ENCODE results near the gene NOCT.
A peak's percentile ranks its signal among the peaks of the same experiment; 100 is the strongest.
"Not testable (repeated sequence)": the region's sequence is repeated elsewhere in the genome, so short reads cannot be mapped to it uniquely, and the experiment has no call there.

The NOCT gene

GRCh38 chr4:139011225-139011950 lies 4.2 kb upstream of the NOCT start:
- DNase-seq = no peak

DNA sequence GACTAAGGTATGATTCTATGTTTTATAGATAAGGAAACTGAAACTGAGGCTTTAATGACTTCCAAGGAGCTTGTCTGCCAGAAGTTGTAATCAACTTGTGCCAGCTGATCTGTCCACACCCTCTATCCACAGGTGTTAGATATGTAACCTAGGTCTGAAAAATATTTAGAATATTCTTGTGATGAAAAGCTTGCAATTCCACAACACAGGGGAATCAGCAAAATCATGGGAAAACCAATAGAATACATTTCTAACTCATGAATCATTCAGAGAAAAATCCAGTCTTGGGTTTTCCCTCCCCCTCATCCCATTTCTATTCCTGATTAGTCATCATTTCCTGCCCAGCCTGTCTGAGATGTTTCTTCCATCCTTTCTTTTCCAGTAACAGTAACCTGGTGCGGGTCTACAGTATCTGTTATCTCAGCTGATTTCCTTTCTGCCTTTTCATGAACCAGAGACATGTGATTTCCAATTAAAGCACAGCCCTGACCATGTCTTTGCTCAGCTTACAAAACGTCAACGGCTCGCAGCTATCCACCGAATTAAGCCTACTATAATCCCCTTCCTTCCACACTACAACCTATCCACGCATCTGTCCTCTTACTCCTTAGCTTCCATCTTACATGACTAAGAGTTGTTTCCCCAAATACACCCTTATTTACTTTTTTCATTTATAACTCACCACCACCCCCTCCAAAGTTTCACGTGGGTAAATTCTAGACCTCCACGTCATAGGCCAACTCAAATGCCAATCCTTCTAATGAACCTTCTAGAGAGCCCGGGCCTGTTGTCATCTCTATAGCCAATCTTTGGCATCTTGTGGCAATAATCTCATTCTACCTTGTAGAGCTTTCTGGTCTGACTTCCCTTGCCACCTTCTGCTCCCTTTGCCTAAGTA lies 961 bp upstream of the NOCT start:
- DNase-seq = no peak

GRCh38 chr4:139015948-139016471 lies 429 bp downstream of the NOCT start:
- DNase-seq = peak; percentile 29

DNA sequence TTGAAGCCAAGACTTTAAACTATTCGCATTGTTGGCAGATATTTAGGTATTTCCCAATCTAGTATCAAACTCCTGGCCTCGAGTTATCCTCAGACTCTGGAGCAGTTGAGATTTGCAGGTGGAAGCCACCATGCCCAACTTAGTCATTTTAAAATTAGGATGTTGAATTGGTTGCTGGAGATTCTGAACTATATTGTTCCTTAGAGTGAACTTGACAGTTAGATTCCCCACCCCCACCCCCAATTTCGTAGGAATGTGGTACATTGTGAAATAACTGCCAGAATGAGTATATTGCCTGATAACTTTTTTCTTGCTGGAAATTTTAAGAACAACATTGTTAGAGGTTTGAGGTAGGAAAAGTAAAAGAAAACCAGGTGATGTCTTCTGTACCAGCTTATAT lies 2.3 kb downstream of the NOCT start:
- no peak for DNase-seq

GRCh38 chr4:139018501-139018900 lies 2.9 kb downstream of the NOCT start:
- no peak for DNase-seq

DNA sequence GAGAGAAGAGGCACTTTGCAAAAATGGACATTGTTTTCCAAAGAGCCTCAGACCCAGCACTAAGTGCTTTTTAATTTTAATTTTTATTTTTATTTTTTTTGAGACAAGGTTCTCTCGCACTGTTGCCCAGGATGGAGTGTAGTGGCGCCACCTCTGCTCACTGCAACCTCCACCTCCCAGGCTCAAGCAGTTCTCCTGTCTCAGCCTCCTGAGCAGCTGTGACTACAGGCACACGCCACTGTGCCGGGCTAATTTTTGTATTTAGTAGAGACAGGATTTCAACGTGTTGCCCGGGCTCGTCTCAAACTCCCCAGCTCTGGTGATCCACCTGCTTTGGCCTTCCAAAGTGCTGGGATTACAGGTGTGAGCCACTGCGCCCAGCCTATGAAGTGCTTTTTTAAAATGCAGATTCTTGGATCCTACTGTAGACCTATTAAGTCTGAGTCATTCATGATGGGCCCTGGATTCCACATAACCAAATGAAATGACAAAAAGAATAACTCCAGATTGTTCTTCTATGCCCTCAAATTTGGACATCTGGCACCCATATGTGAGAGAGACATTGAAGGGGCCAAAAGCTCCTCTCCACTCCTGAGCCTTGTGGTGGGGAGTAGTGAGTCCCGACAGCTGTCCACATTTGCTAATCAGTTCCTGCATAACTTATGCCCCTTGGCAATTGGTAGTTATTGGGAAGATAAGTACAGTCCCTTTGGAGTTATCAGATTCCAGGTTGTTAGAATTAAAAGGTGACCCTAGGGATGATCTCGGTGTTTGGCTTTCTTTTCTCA lies 3.6 kb downstream of the NOCT start:
- no peak for DNase-seq

DNA sequence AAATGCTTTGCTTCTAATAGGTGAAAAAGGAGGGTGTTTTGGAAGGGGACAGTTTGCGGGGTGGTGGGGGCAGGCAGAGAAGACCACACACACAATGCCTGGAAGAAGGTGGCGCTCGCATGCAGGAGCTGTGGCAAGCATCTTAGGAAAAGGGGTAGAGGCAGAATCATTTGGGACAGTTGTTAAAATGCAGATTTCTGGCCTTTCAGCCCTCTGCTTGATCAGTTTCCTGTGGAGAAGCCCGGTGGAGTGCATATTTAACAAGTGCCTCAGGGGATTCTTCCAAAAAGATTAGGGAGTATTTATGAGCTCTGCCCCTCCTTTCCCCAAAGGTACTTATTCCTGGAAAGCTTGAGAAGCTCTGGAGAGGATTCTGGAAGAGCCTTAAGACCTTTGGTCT lies 4.8 kb downstream of the NOCT start:
- no peak for DNase-seq

DNA sequence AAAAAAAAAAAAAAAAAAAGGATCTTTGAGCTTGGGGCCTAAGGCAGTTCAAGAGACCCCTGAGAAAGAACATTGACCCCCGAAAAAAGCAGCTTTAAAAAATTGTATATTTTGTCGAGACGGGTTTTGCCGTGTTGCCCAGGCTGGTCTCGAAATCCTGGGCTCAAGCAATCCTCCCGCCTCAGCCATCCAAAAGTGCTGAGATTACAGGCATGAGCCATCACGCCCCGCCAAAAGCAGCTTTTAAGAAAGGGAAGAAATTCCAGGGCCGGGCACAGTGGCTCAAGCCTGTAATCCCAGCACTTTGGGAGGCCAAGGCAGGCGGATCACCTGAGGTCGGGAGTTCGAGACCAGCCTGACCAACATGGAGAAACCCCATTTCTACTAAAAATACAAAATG lies 5.5 kb downstream of the NOCT start:
- DNase-seq = not testable (repeated sequence)

- no peak for DNase-seq
These were observed 7.3 kb downstream of the NOCT start for GRCh38 chr4:139022835-139023234.

- DNase-seq = no peak
These were observed 9.1 kb downstream of the NOCT start for GRCh38 chr4:139024686-139025085.

DNA sequence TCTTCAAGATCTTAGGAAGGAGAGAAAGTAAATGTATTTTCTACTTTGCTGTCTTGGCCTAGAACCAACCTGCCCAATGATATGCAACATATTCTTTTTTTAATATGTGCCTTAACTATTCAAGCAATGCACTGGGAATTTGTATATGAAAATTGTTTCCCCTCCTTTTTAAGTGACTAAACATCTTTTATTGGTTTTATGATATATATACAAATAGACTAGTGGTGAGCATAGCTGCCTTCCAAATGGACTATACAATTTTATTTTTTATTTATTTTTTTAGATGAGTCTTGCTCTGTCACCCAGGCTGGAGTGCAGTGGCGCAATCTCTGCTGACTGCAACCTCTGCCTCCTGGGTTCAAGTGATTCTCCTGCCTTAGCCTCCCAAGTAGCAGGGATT lies 10.3 kb downstream of the NOCT start:
- DNase-seq = no peak

GRCh38 chr4:139027776-139028175 lies 12.2 kb downstream of the NOCT start:
- DNase-seq = no peak

DNA sequence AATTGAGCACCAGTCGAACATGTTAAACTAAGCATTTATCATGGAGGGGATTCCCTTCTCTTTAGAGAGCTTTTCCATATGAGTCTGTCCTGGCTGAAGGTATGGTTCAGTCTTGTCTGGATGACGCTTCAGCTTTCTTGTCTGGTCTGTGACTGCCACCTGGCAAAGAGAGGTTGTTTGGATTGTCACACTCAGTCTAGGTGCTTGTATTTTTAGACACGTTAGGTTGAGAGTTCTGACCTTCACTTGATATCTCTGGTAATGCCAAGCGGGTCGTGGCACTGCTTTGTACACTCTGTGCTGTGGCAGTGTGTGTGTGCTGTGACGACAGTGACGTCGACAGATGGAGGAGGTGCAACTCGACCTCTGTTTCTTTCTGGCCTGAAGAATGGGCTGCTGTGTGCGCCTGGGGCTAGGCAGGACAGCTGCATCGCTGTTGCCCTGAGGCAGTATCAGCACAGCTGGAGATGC lies 12.6 kb downstream of the NOCT start:
- DNase-seq = no peak

GRCh38 chr4:139029866-139030363 lies 14.3 kb downstream of the NOCT start:
- not testable (repeated sequence) for DNase-seq

- peak; percentile 70 for DNase-seq
These were observed 15.1 kb downstream of the NOCT start for GRCh38 chr4:139030614-139031235.

DNA sequence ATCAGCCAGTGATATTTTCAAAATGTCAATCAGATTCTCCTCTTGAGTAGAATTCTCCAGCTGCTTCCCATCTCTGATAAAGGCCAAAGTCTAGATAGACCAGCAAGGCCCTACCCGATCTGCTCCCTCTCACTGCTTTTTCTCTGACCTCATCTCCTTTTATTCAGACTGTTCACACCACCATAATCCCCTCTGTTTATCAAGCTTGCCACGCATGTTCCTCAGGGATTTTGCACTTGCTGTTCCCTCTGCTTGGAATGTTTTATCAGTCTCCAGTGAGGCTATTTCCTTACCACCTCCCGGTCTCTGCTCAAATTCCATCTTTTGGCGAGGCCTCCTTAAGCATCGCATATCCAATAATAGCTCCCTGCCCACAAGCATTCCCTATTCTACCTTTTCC lies 20.1 kb downstream of the NOCT start:
- DNase-seq = no peak

GRCh38 chr4:139036885-139037284 lies 21.3 kb downstream of the NOCT start:
- DNase-seq = no peak

DNA sequence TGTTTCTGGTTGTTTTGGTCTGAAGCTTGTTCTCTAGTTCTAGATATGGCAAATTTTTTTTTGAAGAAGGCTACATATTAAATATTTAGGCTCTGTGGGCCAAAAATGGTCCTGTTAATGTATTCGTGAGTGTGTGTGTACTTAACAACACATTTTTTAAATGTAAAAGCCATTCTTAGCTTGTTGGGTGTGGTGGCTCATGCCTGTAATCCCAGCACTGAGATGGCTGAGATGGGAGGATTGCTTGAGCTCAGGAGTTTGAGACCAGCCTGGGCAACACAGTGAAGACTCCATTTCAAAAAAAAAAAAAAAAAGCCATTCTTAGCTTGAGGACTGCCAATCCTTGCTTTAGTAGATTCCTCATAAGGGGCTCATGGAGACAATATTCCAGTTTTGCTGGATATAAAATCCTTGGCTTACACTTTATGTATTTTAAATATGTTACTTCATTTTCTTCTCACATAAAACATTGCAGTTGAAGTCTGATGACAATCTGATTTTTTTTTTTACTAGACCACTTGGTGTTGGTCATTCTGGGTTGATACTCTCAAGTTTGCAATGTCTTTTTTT lies 23.4 kb downstream of the NOCT start:
- DNase-seq = no peak

GRCh38 chr4:139042981-139043460 lies 27.4 kb downstream of the NOCT start:
- DNase-seq = no peak

DNA sequence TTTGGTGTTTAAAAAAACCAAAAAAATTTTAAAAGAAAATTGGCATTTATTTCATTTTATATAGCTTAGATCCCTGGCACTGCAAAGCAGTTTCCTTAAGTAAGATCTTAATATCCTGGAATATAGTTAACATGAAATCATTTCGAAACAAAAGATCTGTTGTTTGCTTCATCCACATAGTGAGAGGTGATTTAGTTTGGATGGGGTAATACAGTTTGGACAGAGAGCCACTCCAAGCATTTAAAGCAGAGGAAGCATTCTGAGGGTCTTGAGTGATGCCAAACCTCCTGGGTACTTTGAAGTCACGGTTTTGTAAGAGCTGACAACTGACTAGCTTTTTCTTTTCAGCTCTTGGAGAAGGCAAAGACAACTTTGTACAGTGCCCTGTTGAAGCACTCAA lies 28.7 kb downstream of the NOCT start:
- no peak for DNase-seq

- no peak for DNase-seq
These were observed 32.4 kb downstream of the NOCT start for GRCh38 chr4:139048026-139048425.

DNA sequence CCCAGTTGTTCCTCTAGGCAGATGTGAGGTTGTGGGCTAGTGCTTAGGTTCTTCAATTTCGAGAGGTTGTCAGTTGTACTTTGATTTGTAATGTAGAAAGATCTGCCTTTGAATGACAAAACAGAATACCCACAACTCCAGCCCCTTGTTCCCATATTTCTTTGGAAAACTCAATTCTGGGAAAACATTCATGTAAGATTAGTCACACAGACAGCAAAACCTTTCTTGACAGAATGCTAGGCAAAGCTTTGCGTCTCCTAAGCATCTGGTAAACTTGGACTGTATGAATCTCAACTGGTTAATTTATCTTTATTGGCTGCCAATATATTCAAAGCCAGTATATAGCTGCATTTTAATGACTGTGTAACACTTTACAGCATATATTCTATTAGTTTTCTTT lies 34.9 kb downstream of the NOCT start:
- no peak for DNase-seq

Measured in KG1 (cell line).